Endothelial cell of umbilical vein (primary cell): ENCODE data around the gene CCDC136. TPM values are rescaled to one million over a fixed set of nuclear protein-coding genes. Genes with fewer than 3 reads are reported as not detected.

ENCODE experiments used
- BruUV-seq: library from RNA; stranded (reverse); fragments of 400-500 nt; replicated peaks from 2 replicates; lab custom pipeline; 2021; lab: Mats Ljungman, UMichigan
- CTCF ChIA-PET: fragments of 300-600, 350-600 bp; sonication (Branson Sonifier 250); formaldehyde crosslinking; loops from one replicate; lab custom pipeline; 2021; ENCODE audit warnings: antibody characterized with exemption, inconsistent platforms; lab: Charles Lee
- POLR2A ChIA-PET: fragments of 300-600, 350-600 bp; sonication (Branson Sonifier 250); formaldehyde crosslinking; loops from one replicate; lab custom pipeline; 2021; ENCODE audit warnings: antibody characterized with exemption, inconsistent platforms; lab: Charles Lee
- DNase-seq: peaks from one replicate; pipeline ENCODE4 v3.0.0-alpha.2; 2011; ENCODE audit warnings: low read depth, low spot score
- FAIRE-seq: peaks from 2 replicates; lab custom pipeline; 2011; peaks lifted over from hg19 to GRCh38; lab: Jason Lieb, UNC
- H2AFZ ChIP-seq: 2 replicates; pipeline ENCODE4 v1.6.0; 2012; ENCODE audit warnings: low read depth, low read length, control low read depth, inconsistent platforms
- H3K27ac ChIP-seq: 2 replicates; pipeline ENCODE4 v1.5.1; 2011; ENCODE audit warnings: low read depth, mild to moderate bottlenecking, control low read depth, low read length, moderate library complexity; ENCODE audit not compliant: insufficient read depth
- H3K27me3 ChIP-seq, 2 experiments: 2 replicates each; pipeline versions ENCODE4 v1.6.0 to v1.6.1; 2011; ENCODE audit warnings: low read length in 2 of 2, mixed read lengths in 1 of 2; ENCODE audit not compliant: control insufficient read depth in 2 of 2, insufficient read depth in 2 of 2
- H3K36me3 ChIP-seq, 2 experiments: 2 replicates in 1 of 2; 3 replicates in 1 of 2; pipeline ENCODE4 v1.5.1; 2011; ENCODE audit warnings: low read length in 2 of 2, mild to moderate bottlenecking in 1 of 2, moderate library complexity in 1 of 2; ENCODE audit not compliant: control insufficient read depth in 2 of 2, insufficient read depth in 2 of 2; ENCODE audit errors: extremely low read depth in 1 of 2
- H3K4me1 ChIP-seq: 3 replicates; pipeline ENCODE4 v1.5.1; 2011; ENCODE audit warnings: mild to moderate bottlenecking, low read length; ENCODE audit not compliant: control insufficient read depth, insufficient read depth; ENCODE audit errors: extremely low read depth
- H3K4me2 ChIP-seq: 2 replicates; pipeline ENCODE4 v1.6.1; 2011; ENCODE audit warnings: low read length, control low read depth, mixed read lengths; ENCODE audit not compliant: insufficient read depth
- H3K4me3 ChIP-seq, 3 experiments: fragments of 200-600 bp in 1 of 3; sonication (generic), shearing (Covaris generic) in 1 of 3; replicated peaks in 1 of 3; 2 replicates each; pipeline ENCODE4 v1.5.1; 2011 to 2016; ENCODE audit warnings: control low read depth in 3 of 3, low read length in 3 of 3, mild to moderate bottlenecking in 2 of 3, inconsistent platforms in 1 of 3, low read depth in 1 of 3, moderate library complexity in 1 of 3; ENCODE audit not compliant: insufficient read depth in 1 of 3
- H3K79me2 ChIP-seq: 2 replicates; pipeline ENCODE4 v1.6.0; 2012; ENCODE audit warnings: low read length, inconsistent platforms; ENCODE audit not compliant: control insufficient read depth, insufficient read depth
- H3K9ac ChIP-seq: replicated peaks from 2 replicates; pipeline ENCODE3; 2011; ENCODE audit warnings: low read length, control low read depth; ENCODE audit not compliant: insufficient read depth; ENCODE audit errors: extremely low read depth
- H3K9me1 ChIP-seq: replicated peaks from 3 replicates; pipeline ENCODE4 v1.6.0; 2011; ENCODE audit warnings: mild to moderate bottlenecking, low read length; ENCODE audit not compliant: control insufficient read depth, insufficient read depth; ENCODE audit errors: extremely low read depth
- H3K9me3 ChIP-seq: replicated peaks from 2 replicates; pipeline ENCODE4 v1.5.1; 2012; ENCODE audit warnings: low read length, inconsistent platforms; ENCODE audit not compliant: control insufficient read depth, insufficient read depth
- H4K20me1 ChIP-seq: replicated peaks from 2 replicates; pipeline ENCODE3; 2011; ENCODE audit warnings: mild to moderate bottlenecking, low read length; ENCODE audit not compliant: control insufficient read depth, insufficient read depth; ENCODE audit errors: extremely low read depth
- CTCF ChIP-seq, 2 donors: IDR thresholded peaks; 1 replicate in 1 of 2; 2 replicates in 1 of 2; pipeline ENCODE4 v1.5.1; 2011; ENCODE audit warnings: low read length in 2 of 2, mild to moderate bottlenecking in 2 of 2, moderate library complexity in 2 of 2, control low read depth in 1 of 2, inconsistent platforms in 1 of 2, low read depth in 1 of 2; ENCODE audit not compliant: insufficient read depth in 1 of 2; ENCODE audit errors: extremely low read depth in 1 of 2
- EZH2 ChIP-seq: IDR thresholded peaks from 2 replicates; pipeline ENCODE4 v1.6.1; 2012; ENCODE audit warnings: borderline replicate concordance, low read depth, mild to moderate bottlenecking, moderate library complexity, low read length, inconsistent platforms; ENCODE audit not compliant: severe bottlenecking
- FOS ChIP-seq: IDR thresholded peaks from 2 replicates; pipeline ENCODE4 v1.6.1; 2011; ENCODE audit warnings: mild to moderate bottlenecking, low read length, moderate library complexity, borderline replicate concordance; ENCODE audit not compliant: insufficient read depth
- MAX ChIP-seq: IDR thresholded peaks from 2 replicates; pipeline ENCODE4 v1.6.1; 2011; ENCODE audit not compliant: insufficient read depth, insufficient read length
- MYC ChIP-seq: IDR thresholded peaks from one replicate; pipeline ENCODE4 v1.6.1; 2011; ENCODE audit warnings: mild to moderate bottlenecking, low read depth, low read length
- POLR2A ChIP-seq: IDR thresholded peaks from 2 replicates; pipeline ENCODE4 v1.6.1; 2012; ENCODE audit warnings: low read depth, mild to moderate bottlenecking, control low read depth, low read length
- dilution Hi-C: fragments of 300-500 bp; cut with MboI; formaldehyde crosslinking; loops from one replicate; pipeline ENCODE4 v1.15.0; 2019; ENCODE audit warnings: low sequenced_read_pairs; ENCODE audit not compliant: extremely low pct_ligation_motif_present
- intact Hi-C: fragments of 100-400 bp; cut with micrococcal nuclease; formaldehyde crosslinking; loops from one replicate; pipeline ENCODE4 v1.10.0; 2022
- polyA plus RNA-seq, 4 experiments: library from polyadenylated mRNA; depleted of rRNA in 3 of 4; stranded (reverse) in 3 of 4; unstranded in 1 of 4; fragments of >200 nt; gene quantifications; 2 replicates each; pipeline versions ENCODE4 v1.2.1 to v1.2.3, GENCODE V29; 2011 to 2012; ENCODE audit warnings: missing spikeins in 1 of 4
- total RNA-seq: library from RNA; stranded (reverse); gene quantifications from 2 replicates; pipeline ENCODE4 v1.2.3, GENCODE V29; 2021

The CCDC136 gene
- total and polyA plus RNA-seq, 2 donors (not counting 3 experiments of a cell fraction or from before 2014, with no cell fraction given), result 1.8 to 3.3 TPM

- Histone ChIP-seq H4K20me1 (no peaks in the 10 kb centered on the region), H3K79me2 (no peaks in the 10 kb centered on the region), H3K9me1 (no peaks in the 10 kb centered on the region), H3K4me2 (no peak overlapping the region), H3K9ac (no peak overlapping the region), H2AFZ (no peak overlapping the region), H3K4me3 (no peak overlapping the region), H3K27me3 (no peaks in the 10 kb centered on the region), H3K27ac (no peak overlapping the region), H3K36me3 (peaks cover 10 to 59% of the 10 kb centered on the region in 2 experiments), H3K4me1 (no peaks in the 10 kb centered on the region), H3K9me3 (no peaks in the 10 kb centered on the region)
- intact Hi-C loops (no loop called here), dilution Hi-C loops (no loop called here)
- POLR2A ChIA-PET, result no interaction called here
- TF ChIP-seq POLR2A (no peak), MAX (no peak), FOS (no peak), EZH2 (no peak)
- BruUV-seq, result no TSS peak
- no peak for DNase-seq
- no peak for FAIRE-seq
- CTCF ChIA-PET, result no interaction called here
Measured at GRCh38 chr7:128855559-128855958, 63.8 kb downstream of the CCDC136 start.

- POLR2A ChIA-PET, result no interaction called here
- Histone ChIP-seq H4K20me1 (no peaks in the 10 kb centered on the region), H3K79me2 (no peaks in the 10 kb centered on the region), H3K4me2 (no peak overlapping the region), H3K27ac (no peak overlapping the region), H3K9me1 (no peaks in the 10 kb centered on the region), H3K4me3 (no peak overlapping the region), H3K9me3 (no peaks in the 10 kb centered on the region), H2AFZ (no peak overlapping the region), H3K27me3 (no peaks in the 10 kb centered on the region), H3K36me3 (peaks cover 10 to 53% of the 10 kb centered on the region in 2 experiments), H3K4me1 (no peaks in the 10 kb centered on the region), H3K9ac (no peak overlapping the region)
- no TSS peak for BruUV-seq
- FAIRE-seq (no peak), DNase-seq (no peak)
- dilution Hi-C loops (no loop called here), intact Hi-C loops (no loop called here)
- TF ChIP-seq CTCF (IDR thresholded peaks at IDR 0.05; ENCODE audit: extremely low read depth in 1 of 2, insufficient read depth in 1 of 2, low read depth in 1 of 2, low read length in 2 of 2) (no peak), FOS (no peak), MYC (no peak)
- CTCF ChIA-PET, result interaction anchor here (1.1 kb wide), 1 partner anchor 14 kb away, joined by 4 read pairs; no protein-coding TSS in a partner anchor
Measured at GRCh38 chr7:128856001-128856718, 64.4 kb downstream of the CCDC136 start.
